Measurements from ENCODE around the gene IRX3.

GRCh38 chr16:54313789-54314188 lies 27.2 kb upstream of the IRX3 start:
- TF ChIP-seq POLR2A (IDR thresholded peaks at IDR 0.05): no peak
- no peak for TF ChIP-seq CTCF (IDR thresholded peaks at IDR 0.05 in 8 of 11, conservative IDR thresholded peaks at IDR 0.05 in 3 of 11)
- no peak for TF ChIP-seq POLR2AphosphoS5 (IDR thresholded peaks at IDR 0.05)

Data from spleen (tissue), 7 donors.